Neural cell (in vitro differentiated cells): ENCODE measurements around the gene ING5. TPM values are rescaled to one million over a fixed set of nuclear protein-coding genes. Genes with fewer than 3 reads are reported as not detected.

Experiments used
- H2AFZ ChIP-seq: fragments of 200-600, 300-800 bp; sonication (generic), shearing (Covaris generic); 2 replicates; pipeline ENCODE4 v1.6.0; 2014; ENCODE audit warnings: low read depth, mild to moderate bottlenecking, antibody characterized with exemption, low read length, moderate library complexity
- H3F3A ChIP-seq: fragments of 200-600 bp; shearing (Covaris generic); 2 replicates; pipeline ENCODE4 v1.6.1; 2016; ENCODE audit warnings: mild to moderate bottlenecking, moderate library complexity, mixed read lengths, antibody characterized with exemption, low read length; ENCODE audit not compliant: insufficient read depth, poor library complexity, severe bottlenecking
- H3K27ac ChIP-seq: fragments of 200-600, 300-800 bp; sonication (generic), shearing (Covaris generic); 2 replicates; pipeline ENCODE4 v1.5.1; 2014; ENCODE audit warnings: mild to moderate bottlenecking, low read length, moderate library complexity
- H3K27me3 ChIP-seq: fragments of 300-800, 200-600 bp; sonication (generic), shearing (Covaris generic); 2 replicates; pipeline ENCODE4 v1.6.0; 2014; ENCODE audit warnings: mild to moderate bottlenecking, low read depth, low read length, moderate library complexity; ENCODE audit not compliant: insufficient read depth
- H3K36me3 ChIP-seq: fragments of 300-800, 200-600 bp; sonication (generic), shearing (Covaris generic); 2 replicates; pipeline ENCODE4 v1.5.1; 2014; ENCODE audit warnings: mild to moderate bottlenecking, antibody characterized with exemption, low read length, moderate library complexity; ENCODE audit not compliant: insufficient read depth
- H3K4me2 ChIP-seq: fragments of 300-800, 200-600 bp; sonication (generic), shearing (Covaris generic); 2 replicates; pipeline ENCODE4 v1.6.0; 2014; ENCODE audit warnings: mild to moderate bottlenecking, low read length
- H3K4me3 ChIP-seq: fragments of 300-800, 200-600 bp; sonication (generic), shearing (Covaris generic); 2 replicates; pipeline ENCODE4 v1.5.1; 2014; ENCODE audit warnings: mild to moderate bottlenecking, low read length, moderate library complexity
- H3K79me2 ChIP-seq: fragments of 200-600 bp; shearing (Covaris generic); replicated peaks from 2 replicates; pipeline ENCODE4 v1.6.0; 2014; ENCODE audit warnings: mild to moderate bottlenecking, low read length, moderate library complexity; ENCODE audit not compliant: insufficient read depth
- H3K9ac ChIP-seq: fragments of 300-800, 200-600 bp; sonication (generic), shearing (Covaris generic); 2 replicates; pipeline ENCODE4 v1.6.1; 2016; ENCODE audit warnings: mild to moderate bottlenecking, low read length, mixed read lengths
- H3K9me2 ChIP-seq: fragments of 200-600 bp; shearing (Covaris generic); 2 replicates; pipeline ENCODE4 v1.6.1; 2016; ENCODE audit warnings: mild to moderate bottlenecking, low read length, mixed read lengths; ENCODE audit not compliant: insufficient read depth
- H3K9me3 ChIP-seq: fragments of 200-600, 300-800 bp; sonication (generic), shearing (Covaris generic); 2 replicates; pipeline ENCODE4 v1.6.1; 2016; ENCODE audit warnings: mild to moderate bottlenecking, mixed run types, low read length, moderate library complexity, mixed read lengths
- H4K20me1 ChIP-seq: fragments of 200-600 bp; shearing (Covaris generic); 2 replicates; pipeline ENCODE4 v1.6.1; 2016; ENCODE audit warnings: mild to moderate bottlenecking, mixed run types; ENCODE audit not compliant: insufficient read depth
- EP300 ChIP-seq: fragments of 450-650 bp; conservative IDR thresholded peaks from 2 replicates; pipeline ENCODE4 v1.6.1; 2014; ENCODE audit warnings: antibody characterized with exemption, mild to moderate bottlenecking, moderate library complexity; ENCODE audit not compliant: poor library complexity, severe bottlenecking
- EZH2 ChIP-seq: fragments of 200-600, 300-800 bp; shearing (Covaris generic), sonication (generic); IDR thresholded peaks from 2 replicates; pipeline ENCODE4 v1.6.1; 2014; ENCODE audit warnings: antibody characterized with exemption, low read length, borderline replicate concordance, mild to moderate bottlenecking; ENCODE audit not compliant: insufficient read depth, poor library complexity, severe bottlenecking
- MXI1 ChIP-seq: fragments of 450-650 bp; conservative IDR thresholded peaks from 2 replicates; pipeline ENCODE4 v1.6.1; 2014; ENCODE audit warnings: antibody characterized with exemption, mild to moderate bottlenecking; ENCODE audit not compliant: poor library complexity, severe bottlenecking
- POLR2AphosphoS5 ChIP-seq: IDR thresholded peaks from 2 replicates; pipeline ENCODE4 v1.6.1; 2012
- RAD21 ChIP-seq: fragments of 450-650 bp; conservative IDR thresholded peaks from 2 replicates; pipeline ENCODE4 v1.6.1; 2014; ENCODE audit warnings: antibody characterized with exemption, mild to moderate bottlenecking, moderate library complexity
- SMC3 ChIP-seq: fragments of 450-650 bp; conservative IDR thresholded peaks from 2 replicates; pipeline ENCODE4 v1.6.1; 2014; ENCODE audit warnings: antibody characterized with exemption, mild to moderate bottlenecking, moderate library complexity; ENCODE audit not compliant: poor library complexity
- TAF1 ChIP-seq: IDR thresholded peaks from 2 replicates; pipeline ENCODE4 v1.6.1; 2012; ENCODE audit warnings: low read depth
- polyA plus RNA-seq: library from polyadenylated mRNA; depleted of rRNA; stranded (reverse); fragments of >200 nt; gene quantifications from 2 replicates; pipeline ENCODE4 v1.2.3, GENCODE V29; 2014
- TF ChIP-seq, protein P1 (sequence below): fragments of 450-650 bp; IDR thresholded peaks from 2 replicates; pipeline ENCODE4 v1.5.1; 2014; ENCODE audit warnings: antibody characterized with exemption, mild to moderate bottlenecking, moderate library complexity; ENCODE audit not compliant: poor library complexity, severe bottlenecking
- TF ChIP-seq, protein P2 (sequence below): IDR thresholded peaks from 2 replicates; pipeline ENCODE4 v1.6.1; 2012; ENCODE audit warnings: borderline replicate concordance

Gene ING5
- polyA plus RNA-seq, 1 donor from 2014 or later, result 22.8 TPM

DNA sequence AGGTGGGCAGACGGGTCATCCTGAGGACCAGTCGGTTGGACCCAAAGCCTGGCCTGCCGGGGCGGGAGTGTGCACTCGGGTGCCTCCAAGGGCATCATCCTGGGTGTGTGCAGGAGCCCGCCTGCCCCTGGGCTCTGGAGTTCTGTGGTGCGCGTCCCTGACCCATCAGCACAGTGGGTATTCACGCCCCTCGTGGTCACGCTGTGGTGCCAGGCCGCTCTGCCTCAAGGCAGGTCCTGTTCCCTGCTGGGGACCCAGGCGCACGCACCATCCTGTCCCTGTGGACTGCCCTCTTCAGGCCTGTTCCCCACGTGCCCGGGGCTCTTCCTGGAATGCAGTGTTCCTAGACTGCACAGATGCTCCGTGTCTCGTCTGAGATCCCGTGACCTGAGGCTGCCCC, 18.3 kb downstream of the ING5 start:
- H3K9me2 ChIP-seq, result no peaks in the 10 kb centered on the region
- no peaks in the 10 kb centered on the region for H3F3A ChIP-seq
- H3K4me3 ChIP-seq, result no peak overlapping the region
- no peaks in the 10 kb centered on the region for H4K20me1 ChIP-seq
- no peak overlapping the region for H3K27ac ChIP-seq
- peaks cover 12% of the 10 kb centered on the region for H3K9me3 ChIP-seq
- H3K9ac ChIP-seq, result no peak overlapping the region
- H3K27me3 ChIP-seq, result no peaks in the 10 kb centered on the region
- peaks cover 19% of the 10 kb centered on the region for H3K36me3 ChIP-seq
- TF ChIP-seq, protein P1, sequence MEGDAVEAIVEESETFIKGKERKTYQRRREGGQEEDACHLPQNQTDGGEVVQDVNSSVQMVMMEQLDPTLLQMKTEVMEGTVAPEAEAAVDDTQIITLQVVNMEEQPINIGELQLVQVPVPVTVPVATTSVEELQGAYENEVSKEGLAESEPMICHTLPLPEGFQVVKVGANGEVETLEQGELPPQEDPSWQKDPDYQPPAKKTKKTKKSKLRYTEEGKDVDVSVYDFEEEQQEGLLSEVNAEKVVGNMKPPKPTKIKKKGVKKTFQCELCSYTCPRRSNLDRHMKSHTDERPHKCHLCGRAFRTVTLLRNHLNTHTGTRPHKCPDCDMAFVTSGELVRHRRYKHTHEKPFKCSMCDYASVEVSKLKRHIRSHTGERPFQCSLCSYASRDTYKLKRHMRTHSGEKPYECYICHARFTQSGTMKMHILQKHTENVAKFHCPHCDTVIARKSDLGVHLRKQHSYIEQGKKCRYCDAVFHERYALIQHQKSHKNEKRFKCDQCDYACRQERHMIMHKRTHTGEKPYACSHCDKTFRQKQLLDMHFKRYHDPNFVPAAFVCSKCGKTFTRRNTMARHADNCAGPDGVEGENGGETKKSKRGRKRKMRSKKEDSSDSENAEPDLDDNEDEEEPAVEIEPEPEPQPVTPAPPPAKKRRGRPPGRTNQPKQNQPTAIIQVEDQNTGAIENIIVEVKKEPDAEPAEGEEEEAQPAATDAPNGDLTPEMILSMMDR, result no peak
- TF ChIP-seq SMC3, result no peak
- no peak for TF ChIP-seq EP300
- no peak for TF ChIP-seq POLR2AphosphoS5
- H2AFZ ChIP-seq, result no peak overlapping the region
- H3K4me2 ChIP-seq, result no peak overlapping the region
- H3K79me2 ChIP-seq, result no peaks in the 10 kb centered on the region

DNA sequence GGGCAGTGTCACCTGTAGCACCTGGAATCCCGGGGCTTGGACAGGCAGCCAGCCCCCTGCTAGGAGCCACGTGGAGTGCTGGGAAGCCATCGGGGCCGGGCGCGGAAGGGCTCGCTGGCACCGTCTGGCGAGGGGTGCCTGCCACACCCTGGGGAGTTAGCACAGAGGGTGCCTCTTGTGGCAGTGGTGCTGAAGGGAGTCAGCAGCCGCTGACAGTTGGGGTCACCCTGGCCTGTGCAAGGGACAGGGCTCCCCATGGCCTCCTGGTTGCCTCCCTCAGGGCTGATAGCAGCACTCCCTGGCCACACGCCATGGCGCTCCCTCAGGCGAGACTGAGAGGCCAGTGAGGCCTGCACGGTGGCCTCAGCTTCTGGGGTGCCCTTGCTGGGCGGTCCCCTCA, 18.7 kb downstream of the ING5 start:
- Histone ChIP-seq H3K79me2 (no peaks in the 10 kb centered on the region), H3K27me3 (no peaks in the 10 kb centered on the region), H3K36me3 (peaks cover 19% of the 10 kb centered on the region), H3K4me2 (no peak overlapping the region), H3F3A (no peaks in the 10 kb centered on the region), H3K9me3 (peaks cover 12% of the 10 kb centered on the region), H3K27ac (no peak overlapping the region), H4K20me1 (no peaks in the 10 kb centered on the region), H3K9me2 (no peaks in the 10 kb centered on the region), H2AFZ (no peak overlapping the region), H3K4me3 (no peak overlapping the region), H3K9ac (no peak overlapping the region)
- TF ChIP-seq, protein P2, sequence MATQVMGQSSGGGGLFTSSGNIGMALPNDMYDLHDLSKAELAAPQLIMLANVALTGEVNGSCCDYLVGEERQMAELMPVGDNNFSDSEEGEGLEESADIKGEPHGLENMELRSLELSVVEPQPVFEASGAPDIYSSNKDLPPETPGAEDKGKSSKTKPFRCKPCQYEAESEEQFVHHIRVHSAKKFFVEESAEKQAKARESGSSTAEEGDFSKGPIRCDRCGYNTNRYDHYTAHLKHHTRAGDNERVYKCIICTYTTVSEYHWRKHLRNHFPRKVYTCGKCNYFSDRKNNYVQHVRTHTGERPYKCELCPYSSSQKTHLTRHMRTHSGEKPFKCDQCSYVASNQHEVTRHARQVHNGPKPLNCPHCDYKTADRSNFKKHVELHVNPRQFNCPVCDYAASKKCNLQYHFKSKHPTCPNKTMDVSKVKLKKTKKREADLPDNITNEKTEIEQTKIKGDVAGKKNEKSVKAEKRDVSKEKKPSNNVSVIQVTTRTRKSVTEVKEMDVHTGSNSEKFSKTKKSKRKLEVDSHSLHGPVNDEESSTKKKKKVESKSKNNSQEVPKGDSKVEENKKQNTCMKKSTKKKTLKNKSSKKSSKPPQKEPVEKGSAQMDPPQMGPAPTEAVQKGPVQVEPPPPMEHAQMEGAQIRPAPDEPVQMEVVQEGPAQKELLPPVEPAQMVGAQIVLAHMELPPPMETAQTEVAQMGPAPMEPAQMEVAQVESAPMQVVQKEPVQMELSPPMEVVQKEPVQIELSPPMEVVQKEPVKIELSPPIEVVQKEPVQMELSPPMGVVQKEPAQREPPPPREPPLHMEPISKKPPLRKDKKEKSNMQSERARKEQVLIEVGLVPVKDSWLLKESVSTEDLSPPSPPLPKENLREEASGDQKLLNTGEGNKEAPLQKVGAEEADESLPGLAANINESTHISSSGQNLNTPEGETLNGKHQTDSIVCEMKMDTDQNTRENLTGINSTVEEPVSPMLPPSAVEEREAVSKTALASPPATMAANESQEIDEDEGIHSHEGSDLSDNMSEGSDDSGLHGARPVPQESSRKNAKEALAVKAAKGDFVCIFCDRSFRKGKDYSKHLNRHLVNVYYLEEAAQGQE, result no peak
- no peak for TF ChIP-seq POLR2AphosphoS5
- TF ChIP-seq, protein P1, result no peak
- TF ChIP-seq EZH2, result no peak
- no peak for TF ChIP-seq RAD21
- TF ChIP-seq TAF1, result no peak
- no peak for TF ChIP-seq EP300
- TF ChIP-seq SMC3, result no peak
- TF ChIP-seq MXI1, result no peak
